NCI-H2029 (cell line): ENCODE results near the gene HAUS2.
"Not testable (repeated sequence)": the region's sequence is repeated elsewhere in the genome, so short reads cannot be mapped to it uniquely, and the experiment has no call there.

Experiments
- DNase-seq: peaks from one replicate; lab custom pipeline; 2025; lab: John Stamatoyannopoulos, UW

HAUS2 gene

GRCh38 chr15:42548249-42549031 is at the start of gene HAUS2, which contains the start of gene LRRC57:
Gene HAUS2 (plus strand): TSS chr15:42548838. CDS start chr15:42548873, 35 bp downstream.
Gene LRRC57 (minus strand): TSS chr15:42548793. CDS start chr15:42548434, 359 bp downstream.
- DNase-seq: peak; percentile 55

GRCh38 chr15:42499858-42500609 is 48.6 kb upstream of the HAUS2 start:
- DNase-seq: no peak

- no peak for DNase-seq
Measured at GRCh38 chr15:42502477-42502876, 46.2 kb upstream of the HAUS2 start.

DNA sequence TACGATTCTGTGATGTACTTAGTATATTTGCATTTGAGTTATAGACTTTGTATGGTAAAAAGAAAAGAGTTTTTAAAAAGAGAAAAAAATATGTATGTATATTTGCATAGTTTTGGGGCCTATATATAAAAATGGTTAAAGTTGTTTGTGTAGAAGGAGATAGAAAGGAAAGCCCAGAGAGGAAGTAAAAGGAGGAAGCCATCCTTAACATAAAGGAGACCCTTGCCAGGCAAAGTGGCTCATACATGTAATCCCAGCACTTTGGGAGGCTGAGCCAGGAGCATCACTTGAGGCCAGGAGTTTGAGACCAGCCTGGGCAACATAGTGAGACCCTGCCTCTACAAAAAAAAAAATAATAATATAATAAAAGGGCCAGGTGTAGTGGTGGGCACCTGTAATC is 44.8 kb upstream of the HAUS2 start:
- no peak for DNase-seq

DNA sequence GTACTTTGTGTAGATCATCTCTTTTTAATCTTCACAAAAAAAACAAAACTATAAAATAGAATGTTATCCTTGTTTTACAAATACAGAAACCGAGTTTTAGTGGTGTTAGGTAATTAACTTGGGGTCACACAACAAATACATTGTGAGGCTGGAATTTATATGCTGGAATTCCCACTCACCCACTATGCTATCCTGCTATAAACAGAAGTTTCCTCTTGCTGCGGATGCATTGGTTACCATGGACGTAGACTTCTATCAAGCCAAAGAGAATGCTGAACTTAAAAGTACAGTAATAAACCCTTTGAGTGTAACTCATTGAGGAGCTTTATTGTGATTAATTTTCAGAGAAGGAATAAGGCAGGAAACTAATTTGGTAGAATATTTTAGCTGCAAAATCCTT is 44.0 kb upstream of the HAUS2 start:
- DNase-seq: no peak

GRCh38 chr15:42507514-42507913 is 41.1 kb upstream of the HAUS2 start:
- DNase-seq: no peak

- DNase-seq: no peak
Measured at GRCh38 chr15:42508263-42508690, 40.4 kb upstream of the HAUS2 start.

GRCh38 chr15:42510258-42511006 is 38.2 kb upstream of the HAUS2 start:
- DNase-seq: no peak

- DNase-seq: no peak
Measured at GRCh38 chr15:42511007-42511391, 37.6 kb upstream of the HAUS2 start.

DNA sequence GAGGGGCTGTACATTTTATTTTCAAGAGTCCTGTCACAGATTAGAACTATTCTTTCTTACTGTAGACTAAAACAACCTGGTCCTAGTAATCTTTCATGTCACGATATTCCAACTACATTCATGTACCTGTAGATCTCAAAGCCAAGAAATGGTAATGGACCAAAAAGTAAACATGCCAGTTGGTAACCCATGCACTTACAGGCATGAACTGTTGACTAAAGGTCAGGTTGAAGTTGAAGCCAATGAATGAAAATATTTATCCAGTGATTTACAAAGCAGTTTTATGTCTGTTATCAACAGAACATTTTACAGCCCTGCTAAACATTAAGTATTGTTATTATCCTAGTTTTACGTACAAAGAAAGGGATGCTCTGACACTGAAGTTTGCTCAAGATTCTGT is 25.3 kb upstream of the HAUS2 start:
- no peak for DNase-seq

DNA sequence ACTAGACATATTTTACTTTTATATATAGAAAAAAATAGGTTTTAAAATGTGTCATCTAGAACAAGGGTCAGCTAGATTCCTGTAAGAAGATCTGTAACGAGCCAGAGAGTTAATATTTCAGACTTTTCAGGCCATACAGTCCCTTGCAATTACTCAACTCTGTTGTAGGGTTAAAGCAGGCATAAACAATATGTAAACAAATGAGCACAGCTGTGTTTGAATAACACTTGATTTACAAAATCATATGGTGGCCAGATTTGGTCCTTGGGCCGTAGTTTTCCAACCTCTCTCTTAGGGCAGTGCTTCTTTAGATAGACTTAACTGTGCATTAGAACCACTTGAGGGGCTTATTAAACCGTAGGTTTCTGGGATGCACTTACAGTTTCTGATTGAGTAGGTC is 19.7 kb upstream of the HAUS2 start:
- DNase-seq: no peak

GRCh38 chr15:42533246-42533645 is 15.4 kb upstream of the HAUS2 start:
- no peak for DNase-seq

GRCh38 chr15:42544853-42545629 is 3.6 kb upstream of the HAUS2 start:
- DNase-seq: no peak

- no peak for DNase-seq
Measured at GRCh38 chr15:42547918-42548248, 755 bp upstream of the HAUS2 start.

DNA sequence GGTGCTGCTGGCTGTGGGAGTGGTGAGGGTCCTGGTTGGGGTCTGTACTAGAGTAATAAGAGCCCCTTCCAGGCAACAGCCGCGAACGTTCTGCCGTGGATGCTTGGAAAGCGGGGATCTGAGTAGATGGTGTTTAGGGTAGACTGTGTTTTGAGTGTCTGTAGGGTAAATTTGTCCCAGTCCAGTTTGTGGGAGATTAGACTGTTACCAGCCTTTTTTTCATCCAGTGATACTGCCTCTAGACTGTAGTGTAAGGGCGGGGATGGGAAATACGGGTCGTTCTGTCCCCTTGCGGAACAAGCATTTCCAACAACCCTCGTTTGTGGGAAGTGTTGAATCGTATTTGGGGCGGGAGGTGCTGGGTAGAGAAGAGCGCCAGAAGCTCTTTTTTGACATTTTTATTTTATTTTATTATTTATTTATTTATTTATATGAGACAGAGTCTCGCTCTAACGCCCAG is 424 bp downstream of the HAUS2 start:
- DNase-seq: no peak

DNA sequence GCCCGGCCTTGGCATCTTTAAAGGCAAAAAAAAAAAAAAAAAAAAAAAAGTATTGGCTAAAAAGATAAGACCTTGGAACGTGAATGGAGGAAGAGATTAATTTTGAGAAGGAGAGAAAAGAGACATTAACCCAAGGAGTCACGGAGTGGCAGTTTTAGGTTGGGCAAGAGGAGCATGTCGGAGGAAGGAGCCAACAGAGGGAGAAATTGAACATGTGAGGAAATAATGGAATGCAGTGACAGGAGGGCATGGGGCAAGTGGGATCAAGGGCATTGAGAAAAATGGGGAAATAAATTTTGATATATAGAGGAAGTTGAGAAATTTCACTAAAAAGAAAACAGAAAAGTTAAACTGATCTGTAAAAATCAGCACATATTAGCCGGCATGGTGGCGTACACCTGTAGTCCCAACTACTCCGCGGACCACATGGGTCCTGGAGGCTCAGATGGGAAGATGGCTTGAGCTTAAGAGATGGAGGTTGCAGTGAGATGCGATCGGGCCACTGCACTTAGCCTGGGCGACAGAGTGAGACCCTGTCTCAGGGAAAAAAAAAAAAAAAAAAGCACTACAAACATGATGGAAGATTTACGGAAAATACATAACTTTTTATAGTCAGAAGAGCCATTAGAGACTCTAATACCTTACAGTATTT is 1.2 kb downstream of the HAUS2 start:
- no peak for DNase-seq

DNA sequence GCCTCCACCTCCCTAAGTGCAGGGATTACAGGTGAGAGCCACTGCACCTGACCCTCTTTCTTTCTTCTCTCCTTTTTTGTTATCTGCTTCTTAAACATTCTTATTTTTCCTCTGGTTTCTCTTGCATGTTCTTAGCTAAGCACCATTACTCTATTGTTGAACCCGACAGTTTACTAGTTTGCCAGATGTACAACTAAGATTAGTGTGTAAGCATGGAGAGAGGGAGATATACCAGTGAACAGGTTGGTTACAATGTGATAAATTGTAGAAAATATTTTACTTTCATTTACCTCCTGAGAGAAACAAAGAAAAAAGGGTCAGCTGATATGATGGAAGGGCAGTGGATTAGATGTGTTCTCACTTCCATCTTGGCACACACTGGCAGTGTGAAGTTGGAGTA is 4.9 kb downstream of the HAUS2 start:
- no peak for DNase-seq

DNA sequence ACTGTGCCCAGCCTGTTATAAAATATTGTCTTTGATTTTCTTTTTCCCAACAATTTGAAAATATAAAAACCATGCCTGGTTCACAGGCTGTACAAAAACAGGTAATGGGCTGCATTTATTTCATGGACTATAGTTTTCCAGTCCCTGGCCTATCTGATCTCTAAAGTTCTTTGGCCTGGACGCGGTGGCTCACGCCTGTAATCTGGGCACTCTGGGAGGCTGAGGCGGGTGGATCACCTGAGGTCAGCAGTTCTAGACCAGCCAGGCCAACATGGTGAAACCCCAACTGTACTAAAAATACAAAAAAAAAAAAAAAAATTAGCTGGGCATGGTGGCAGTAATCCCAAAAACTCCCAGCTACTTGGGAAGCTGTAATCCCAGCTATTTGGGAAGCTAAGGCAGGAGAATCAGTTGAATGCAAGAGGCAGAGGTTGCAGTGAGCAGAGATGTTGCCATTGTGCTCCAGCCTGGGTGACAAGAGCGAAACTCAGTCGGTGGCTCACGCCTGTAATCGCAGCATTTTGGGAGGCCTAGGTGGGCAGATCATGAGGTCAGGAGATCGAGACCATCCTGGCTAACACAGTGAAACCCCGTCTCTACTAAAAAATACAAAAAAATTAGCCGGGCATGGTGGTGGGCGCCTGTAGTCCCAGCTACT is 8.0 kb downstream of the HAUS2 start:
- DNase-seq: not testable (repeated sequence)

DNA sequence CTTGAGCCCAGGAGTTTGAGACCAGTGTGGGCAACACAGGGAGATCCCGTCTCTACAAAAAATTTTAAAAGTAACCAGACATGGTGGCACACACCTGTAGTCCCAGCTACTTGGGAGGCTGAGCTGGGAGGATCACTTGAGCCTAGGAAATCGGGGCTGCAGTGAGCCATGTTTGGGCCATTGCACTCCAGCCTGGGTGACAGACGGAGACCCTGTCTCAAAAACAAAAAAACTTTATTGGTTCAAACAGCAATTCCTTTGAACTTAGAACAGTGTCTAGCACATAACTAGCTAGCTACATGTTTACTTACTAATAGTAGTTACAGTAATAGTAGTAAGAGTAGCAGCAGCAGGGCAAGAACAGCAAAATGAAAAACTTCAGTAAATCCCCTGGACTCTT is 10.1 kb downstream of the HAUS2 start:
- no peak for DNase-seq

DNA sequence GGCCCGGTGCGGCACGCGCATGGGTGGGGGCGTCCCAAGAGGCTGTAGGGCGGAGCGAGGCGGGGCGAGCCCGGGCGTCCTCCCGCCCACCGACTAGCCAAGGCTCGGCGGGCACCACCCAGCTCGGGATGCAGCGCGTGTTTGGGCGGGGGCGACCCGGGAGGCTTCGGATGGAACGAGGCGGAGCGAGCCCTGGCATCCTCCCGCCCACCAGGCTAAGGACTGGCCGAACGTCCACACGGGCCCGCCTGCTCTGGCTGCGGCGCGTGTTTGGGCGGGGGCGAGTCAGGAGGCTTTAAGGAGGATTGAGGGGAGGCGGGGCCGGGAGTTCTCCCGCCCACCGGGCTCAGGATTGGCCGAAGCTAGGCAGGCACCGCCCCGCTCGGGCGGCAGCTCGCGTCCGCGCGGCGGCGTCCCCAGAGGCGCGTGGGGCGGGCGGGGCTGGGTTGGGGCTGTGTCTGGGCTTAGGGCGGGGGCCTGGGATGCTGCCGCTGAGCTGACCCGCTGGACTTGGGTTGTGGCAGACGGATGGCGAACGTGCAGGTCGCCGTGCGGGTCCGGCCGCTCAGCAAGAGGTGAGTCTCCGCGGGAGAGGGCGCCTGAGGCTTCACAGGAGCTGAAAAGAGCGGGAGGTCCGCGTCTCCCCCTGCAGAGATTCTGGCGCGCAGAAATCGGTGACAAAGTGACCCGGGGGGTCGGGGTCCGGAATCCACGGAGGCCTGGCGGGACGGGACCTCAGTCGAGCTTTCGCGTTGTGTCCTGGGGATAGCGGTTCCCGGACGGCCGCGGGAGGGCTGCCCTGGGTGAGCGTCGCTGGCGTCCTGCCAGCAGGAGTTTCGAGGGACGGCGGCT is 26.8 kb downstream of the HAUS2 start, which contains the start of gene STARD9:
Gene STARD9 (plus strand): TSS at position 419 of the 852 bp plus-strand sequence. CDS start 110 bp downstream, at position 529.
- DNase-seq: peak; percentile 79
